ENCODE data around the gene SMLR1. TPM values are rescaled to one million over a fixed set of nuclear protein-coding genes. Genes with fewer than 3 reads are reported as not detected.

Gene SMLR1
- total RNA-seq, 1 donor from 2014 or later = not detected

GRCh38 chr6:130869681-130870080, 42.5 kb downstream of the SMLR1 start:
- no peak for DNase-seq (ENCODE audit: low read depth)
- H3K27me3 ChIP-seq (ENCODE audit: control insufficient read depth, insufficient read depth, low read length) = no peaks in the 10 kb centered on the region
- no peak overlapping the region for H3K4me3 ChIP-seq (ENCODE audit: low read depth, low read length)
- no peaks in the 10 kb centered on the region for H3K36me3 ChIP-seq (ENCODE audit: control insufficient read depth, insufficient read depth, low read length)
- no peak for FAIRE-seq
- TF ChIP-seq CTCF (IDR thresholded peaks at IDR 0.05; ENCODE audit: insufficient read depth, low read length, severe bottlenecking) = no peak

GRCh38 chr6:130870179-130870880, 43.1 kb downstream of the SMLR1 start:
- no peak overlapping the region for H3K4me3 ChIP-seq (ENCODE audit: low read depth, low read length)
- TF ChIP-seq CTCF (IDR thresholded peaks at IDR 0.05; ENCODE audit: insufficient read depth, low read length, severe bottlenecking) = no peak
- DNase-seq (ENCODE audit: low read depth) = no peak
- no peak for FAIRE-seq
- H3K36me3 ChIP-seq (ENCODE audit: control insufficient read depth, insufficient read depth, low read length) = no peaks in the 10 kb centered on the region
- no peaks in the 10 kb centered on the region for H3K27me3 ChIP-seq (ENCODE audit: control insufficient read depth, insufficient read depth, low read length)

- H3K4me3 ChIP-seq (ENCODE audit: low read depth, low read length) = no peak overlapping the region
- TF ChIP-seq CTCF (IDR thresholded peaks at IDR 0.05; ENCODE audit: insufficient read depth, low read length, severe bottlenecking) = peak; percentile 95
- no peaks in the 10 kb centered on the region for H3K27me3 ChIP-seq (ENCODE audit: control insufficient read depth, insufficient read depth, low read length)
- DNase-seq (ENCODE audit: low read depth) = peak; percentile 42
- no peaks in the 10 kb centered on the region for H3K36me3 ChIP-seq (ENCODE audit: control insufficient read depth, insufficient read depth, low read length)
- FAIRE-seq = no peak
Measured at GRCh38 chr6:130872250-130873095, 45.3 kb downstream of the SMLR1 start.

- DNase-seq (ENCODE audit: low read depth) (no peak), FAIRE-seq (no peak)
- Histone ChIP-seq H3K4me3 (ENCODE audit: low read depth, low read length) (no peak overlapping the region), H3K27me3 (ENCODE audit: control insufficient read depth, insufficient read depth, low read length) (no peaks in the 10 kb centered on the region), H3K36me3 (ENCODE audit: control insufficient read depth, insufficient read depth, low read length) (no peaks in the 10 kb centered on the region)
- TF ChIP-seq CTCF (IDR thresholded peaks at IDR 0.05; ENCODE audit: insufficient read depth, low read length, severe bottlenecking) = no peak
Measured at GRCh38 chr6:130873746-130874145, 46.5 kb downstream of the SMLR1 start.

- no peak for FAIRE-seq
- no peak for TF ChIP-seq CTCF (IDR thresholded peaks at IDR 0.05; ENCODE audit: insufficient read depth, low read length, severe bottlenecking)
- no peaks in the 10 kb centered on the region for H3K27me3 ChIP-seq (ENCODE audit: control insufficient read depth, insufficient read depth, low read length)
Measured at GRCh38 chr6:130879826-130880225, 52.6 kb downstream of the SMLR1 start.

More at GRCh38 chr6:130879826-130880225, 52.6 kb downstream of the SMLR1 start:
- DNase-seq (ENCODE audit: low read depth) = no peak
- Histone ChIP-seq H3K4me3 (ENCODE audit: low read depth, low read length) (no peak overlapping the region), H3K36me3 (ENCODE audit: control insufficient read depth, insufficient read depth, low read length) (no peaks in the 10 kb centered on the region)
